Measurements from ENCODE around the gene BTBD9. TPM values are rescaled to one million over a fixed set of nuclear protein-coding genes. Genes with fewer than 3 reads are reported as not detected.

The BTBD9 gene
- total RNA-seq, 1 experiment from 2014 or later: 8.9 TPM

- Histone ChIP-seq H3K27me3 (ENCODE audit: insufficient read depth, low read length) (no peaks in the 10 kb centered on the region), H3K79me2 (ENCODE audit: insufficient read depth, low read length) (no peaks in the 10 kb centered on the region), H3K4ac (ENCODE audit: low read depth, low read length) (no peak overlapping the region), H4K20me1 (ENCODE audit: control insufficient read depth, insufficient read depth, insufficient read length) (no peaks in the 10 kb centered on the region), H2BK15ac (ENCODE audit: low read depth, low read length) (no peak overlapping the region), H2BK5ac (ENCODE audit: insufficient read length, low read length) (no peak overlapping the region), H3K27ac (ENCODE audit: insufficient read length, low read depth, low read length) (no peak overlapping the region), H3K9me3 (ENCODE audit: control insufficient read depth, low read depth, low read length) (no peaks in the 10 kb centered on the region), H3K4me1 (ENCODE audit: insufficient read depth, low read length) (no peaks in the 10 kb centered on the region), H3K23me2 (ENCODE audit: insufficient read length, low read depth, low read length, poor library complexity, severe bottlenecking) (no peaks in the 10 kb centered on the region), H3K4me2 (ENCODE audit: insufficient read depth, insufficient read length, low read length) (no peak overlapping the region), H3T11ph (ENCODE audit: low read length) (no peak overlapping the region), H2AK5ac (ENCODE audit: insufficient read length, low read length) (no peak overlapping the region), H2BK120ac (ENCODE audit: low read depth, low read length, poor library complexity, severe bottlenecking) (no peak overlapping the region), H3K56ac (ENCODE audit: insufficient read length, low read depth, low read length) (no peak overlapping the region), H3K9ac (ENCODE audit: extremely low read depth, insufficient read length, low read length) (no peak overlapping the region), H4K5ac (ENCODE audit: insufficient read length, low read depth, low read length) (no peak overlapping the region), H3K79me1 (ENCODE audit: insufficient read depth, low read depth, low read length, poor library complexity, severe bottlenecking) (no peaks in the 10 kb centered on the region), H3K14ac (ENCODE audit: insufficient read depth, low read length) (no peak overlapping the region), H3K23ac (ENCODE audit: insufficient read length, low read depth, low read length) (no peak overlapping the region), H4K8ac (replicated peaks; ENCODE audit: insufficient read length, low read depth, low read length) (no peak overlapping the region), H2BK12ac (ENCODE audit: insufficient read length, low read depth, low read length) (no peak overlapping the region), H4K91ac (ENCODE audit: insufficient read length, low read depth, low read length) (no peak overlapping the region), H3K18ac (ENCODE audit: insufficient read length, low read depth, low read length) (no peak overlapping the region), H2BK20ac (ENCODE audit: low read depth, low read length, poor library complexity, severe bottlenecking) (no peak overlapping the region), H2AFZ (ENCODE audit: low read length) (no peak overlapping the region)
- no peak for TF ChIP-seq CTCF (conservative IDR thresholded peaks at IDR 0.05)
- H3K9me3 Mint-ChIP-seq: no peaks in the 10 kb centered on the region
- no peak overlapping the region for H3K27ac Mint-ChIP-seq
- H3K36me3 Mint-ChIP-seq (ENCODE audit: insufficient read depth in 1 of 3, low read depth in 3 of 3): no peaks in the 10 kb centered on the region
- H3K4me3 Mint-ChIP-seq: no peak overlapping the region
- DNase-seq: no peak
- H3K4me1 Mint-ChIP-seq: peaks cover 9% of the 10 kb centered on the region in 2 experiments
- WGBS (ENCODE audit: extremely low coverage, insufficient read length, low lambda C conversion rate): no CpG with 5 or more reads among the region's 4 CpGs
- no peaks in the 10 kb centered on the region for H3K27me3 Mint-ChIP-seq (ENCODE audit: low read depth)
Observed at GRCh38 chr6:38453861-38454260, 185.9 kb downstream of the BTBD9 start.

Data from H9 (cell line).